Stimulated activated CD4-positive, alpha-beta T cell treated with anti-CD3 and anti-CD28 coated beads, Interleukin-1b, Interleukin-23, amount 100 ng/mL, for 1 hour (primary cell): ENCODE results near the gene CPAMD8.
"Not testable (repeated sequence)": the region's sequence is repeated elsewhere in the genome, so short reads cannot be mapped to it uniquely, and the experiment has no call there.

Experiments
- DNase-seq, 2 donors: peaks; one replicate each; pipeline ENCODE4 v3.0.0-alpha.2; 2020; ENCODE audit warnings: low read depth in 2 of 2

The CPAMD8 gene

DNA sequence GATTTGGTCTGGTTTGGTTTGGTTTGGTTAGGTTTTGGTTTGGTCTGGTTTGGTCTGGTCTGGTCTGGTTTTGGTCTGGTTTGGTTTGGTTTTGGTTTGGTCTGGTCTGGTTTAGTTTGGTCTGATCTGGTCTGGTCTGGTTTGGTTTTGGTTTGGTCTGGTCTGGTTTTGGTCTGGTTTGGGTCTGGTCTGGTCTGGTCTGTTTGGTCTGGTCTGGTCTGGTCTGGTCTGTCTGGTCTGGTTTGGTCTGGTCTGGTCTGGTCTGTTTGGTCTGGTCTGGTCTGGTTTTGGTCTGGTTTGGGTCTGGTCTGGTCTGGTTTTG is 151.7 kb downstream of the CPAMD8 start:
- DNase-seq: not testable (repeated sequence)

DNA sequence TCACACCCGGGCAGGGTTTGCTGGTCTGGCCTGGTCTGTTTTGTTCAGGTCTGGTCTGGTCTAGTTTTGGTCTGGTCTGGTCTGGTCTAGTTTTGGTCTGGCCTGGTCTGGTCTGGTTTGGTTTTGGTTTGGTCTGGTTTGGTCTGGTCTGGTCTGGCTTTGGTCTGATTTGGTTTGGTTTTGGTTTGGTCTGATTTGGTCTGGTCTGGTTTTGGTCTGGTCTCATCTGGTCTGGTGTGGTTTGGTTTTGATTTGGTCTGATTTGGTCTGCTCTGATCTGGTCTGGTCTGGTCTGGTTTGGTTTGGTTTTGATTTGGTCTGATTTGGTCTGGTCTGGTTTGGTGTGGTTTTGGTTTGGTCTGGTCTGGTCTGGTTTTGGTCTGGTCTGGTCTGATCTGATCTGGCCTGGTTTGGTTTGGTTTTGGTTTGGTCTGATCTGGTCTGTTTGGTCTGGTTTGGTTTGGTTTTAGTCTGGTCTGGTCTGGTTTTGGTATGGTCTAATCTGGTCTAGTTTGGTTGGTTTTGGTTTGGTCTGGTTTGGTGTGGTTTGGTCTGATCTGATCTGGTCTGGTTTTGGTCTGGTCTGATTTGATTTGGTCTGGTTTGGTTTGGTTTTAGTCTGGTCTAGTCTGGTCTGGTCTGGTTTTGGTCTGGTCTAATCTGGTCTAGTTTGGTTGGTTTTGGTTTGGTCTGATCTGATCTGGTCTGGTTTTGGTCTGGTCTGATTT is 152.2 kb downstream of the CPAMD8 start:
- DNase-seq: no peak

DNA sequence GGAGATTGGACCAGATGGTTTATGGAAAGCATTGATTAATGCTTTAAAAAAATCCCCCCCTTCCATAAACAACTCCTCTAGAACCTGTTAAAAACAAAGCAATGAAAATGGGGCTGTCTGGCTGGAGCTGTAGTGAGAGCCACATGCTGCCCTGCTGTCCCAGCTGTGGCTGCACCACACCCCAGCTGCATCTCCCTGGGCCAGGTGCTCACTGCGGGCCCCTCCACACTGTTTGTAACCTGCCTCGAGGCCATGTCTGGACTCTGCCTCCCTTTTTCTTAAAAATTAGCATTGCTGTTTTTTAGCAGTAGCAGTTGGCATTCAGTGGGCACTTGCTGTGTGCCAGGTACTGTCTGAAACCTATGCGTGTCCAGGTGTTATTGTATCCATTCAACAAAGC is 153.0 kb downstream of the CPAMD8 start:
- no peak for DNase-seq

DNA sequence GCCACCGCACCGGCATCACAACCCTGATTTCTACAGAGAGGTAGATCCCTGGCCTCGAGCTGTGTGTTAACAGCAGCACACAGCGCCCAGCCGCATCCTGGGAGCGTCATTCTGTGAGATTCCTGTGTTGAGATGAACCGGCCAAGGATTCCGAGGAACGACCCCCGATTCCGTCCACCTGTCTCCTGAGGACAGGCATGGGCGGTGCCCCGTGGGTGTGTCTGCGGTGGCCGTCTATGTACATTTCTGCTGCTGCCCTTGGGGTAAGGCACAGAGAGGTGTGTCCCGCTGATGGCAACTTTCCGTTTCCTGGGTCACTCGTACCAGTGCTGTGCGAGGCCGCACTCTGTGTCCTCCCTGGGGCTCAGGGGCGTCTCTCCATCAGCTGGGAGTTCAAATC is 153.9 kb downstream of the CPAMD8 start:
- no peak for DNase-seq

DNA sequence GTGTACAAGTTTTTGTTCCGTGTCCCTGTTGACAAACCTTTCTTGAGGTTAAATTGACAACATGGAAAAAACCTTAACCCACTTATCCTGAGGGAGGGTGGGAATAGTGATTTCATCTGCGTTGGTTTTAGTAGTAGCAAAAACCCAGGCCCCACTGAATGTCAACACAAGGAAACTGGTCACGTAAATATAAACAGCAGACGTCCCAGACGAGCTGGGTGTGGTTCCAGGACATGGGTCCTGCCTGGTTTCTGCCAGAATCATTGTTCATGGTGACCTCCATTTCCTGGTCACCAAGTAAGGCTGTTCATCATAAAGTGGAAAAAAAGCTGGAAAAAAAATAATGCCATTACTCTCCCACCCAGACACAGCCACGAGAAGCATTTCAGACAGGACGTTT is 154.7 kb downstream of the CPAMD8 start:
- no peak for DNase-seq

DNA sequence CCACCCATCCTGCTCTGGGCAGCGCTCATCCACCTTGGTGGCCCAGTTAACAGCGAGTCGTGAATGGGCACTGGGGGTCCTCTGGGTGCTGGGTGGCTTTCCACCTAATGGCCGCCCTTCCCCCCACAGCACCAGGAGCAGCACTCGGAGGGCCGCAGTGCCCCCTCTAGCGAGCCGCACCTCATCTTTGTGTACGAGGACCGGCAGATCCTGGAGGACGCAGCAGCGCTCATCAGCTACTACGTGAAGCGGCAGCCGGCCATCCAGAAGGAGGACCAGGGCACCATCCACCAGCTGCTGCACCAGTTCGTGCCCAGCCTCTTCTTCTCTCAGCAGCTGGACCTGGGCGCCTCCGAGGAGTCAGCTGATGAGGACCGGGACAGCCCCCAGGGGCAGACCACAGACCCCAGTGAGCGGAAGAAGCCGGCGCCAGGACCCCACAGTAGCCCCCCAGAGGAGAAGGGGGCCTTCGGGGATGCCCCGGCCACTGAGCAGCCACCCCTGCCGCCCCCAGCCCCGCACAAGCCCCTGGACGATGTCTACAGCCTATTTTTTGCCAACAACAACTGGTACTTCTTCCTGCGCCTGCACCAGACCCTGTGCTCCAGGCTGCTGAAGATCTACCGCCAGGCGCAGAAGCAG is 157.2 kb downstream of the CPAMD8 start:
- no peak for DNase-seq

DNA sequence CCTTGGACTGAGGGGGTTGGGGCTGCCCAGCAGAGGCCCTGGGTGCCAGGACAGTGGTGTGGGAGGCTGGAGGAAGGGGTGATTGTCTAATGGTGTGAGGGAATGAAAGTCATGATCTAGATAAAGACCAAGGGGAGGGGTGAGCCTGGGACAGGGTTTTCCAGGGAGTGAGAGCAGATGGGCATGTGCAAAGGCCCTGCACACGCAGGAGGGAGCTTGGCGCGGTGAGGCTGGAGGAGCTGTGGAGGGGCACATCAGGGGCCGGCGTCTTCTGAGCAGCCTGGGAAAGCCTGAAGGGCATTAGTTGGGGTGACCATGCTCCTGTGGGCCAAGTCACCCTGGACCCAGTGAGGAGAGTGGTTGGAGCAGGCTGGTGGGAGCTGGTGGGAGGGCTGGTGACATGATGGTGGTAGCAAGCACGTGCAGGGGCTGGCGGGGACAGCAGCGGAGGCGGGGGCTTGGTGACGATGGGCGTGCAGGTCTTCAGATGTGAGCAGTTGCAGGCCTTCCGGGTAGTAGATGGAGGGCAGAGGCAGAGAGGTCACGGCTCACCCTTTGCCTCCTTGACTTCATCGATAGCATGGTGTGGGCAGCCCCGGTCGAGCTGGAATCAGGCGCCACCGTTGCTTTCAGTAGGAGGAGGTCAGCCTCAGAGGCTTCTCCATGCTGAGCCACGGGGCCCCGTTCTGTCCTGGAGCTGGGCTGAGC is 158.0 kb downstream of the CPAMD8 start:
- no peak for DNase-seq

DNA sequence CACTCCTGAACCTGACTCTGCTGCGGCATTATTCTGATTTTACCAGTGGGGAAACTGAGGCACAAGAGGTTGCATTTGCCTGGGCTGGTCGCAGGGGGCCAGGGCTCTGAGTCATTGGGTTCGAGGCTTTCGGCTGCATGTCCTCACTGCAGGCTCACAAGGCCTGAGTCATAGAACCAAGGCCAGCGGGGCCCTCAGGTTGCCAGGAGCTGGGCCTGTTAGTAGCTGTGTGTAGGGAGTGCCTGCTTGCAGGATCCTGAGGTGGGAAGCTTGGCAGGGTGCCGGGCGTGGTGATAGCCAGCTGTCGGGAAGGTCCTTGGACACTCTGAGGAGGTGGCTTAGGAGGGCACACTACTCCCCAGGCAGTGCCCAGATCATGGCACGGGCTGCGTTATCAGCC is 159.4 kb downstream of the CPAMD8 start:
- no peak for DNase-seq

DNA sequence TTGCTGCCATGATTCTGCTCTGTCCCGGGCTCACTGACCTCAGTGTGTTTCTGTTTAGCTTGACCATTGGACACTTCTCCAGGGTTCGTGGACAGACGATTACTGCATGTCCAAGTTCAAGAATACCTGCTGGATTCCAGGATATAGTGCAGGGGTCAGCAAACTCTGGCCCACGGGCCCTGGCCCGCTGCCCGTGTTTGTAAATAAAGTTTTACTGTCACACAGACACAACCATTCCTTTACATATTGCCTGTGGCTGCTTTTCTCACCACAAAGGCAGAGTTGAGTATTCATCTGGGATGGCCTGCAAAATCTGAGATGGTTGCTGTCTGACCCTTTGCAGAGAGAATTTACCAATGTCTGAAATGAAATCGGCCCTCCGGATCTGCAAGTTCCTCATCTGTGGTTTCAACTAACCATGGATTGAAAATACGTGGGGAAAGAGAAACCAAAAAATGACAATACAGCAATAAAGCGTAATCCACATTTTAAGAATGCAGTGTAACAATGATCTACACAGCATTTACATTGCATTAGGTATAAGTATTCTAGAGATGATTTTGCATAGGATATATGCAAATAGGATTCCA is 163.7 kb downstream of the CPAMD8 start:
- no peak for DNase-seq

DNA sequence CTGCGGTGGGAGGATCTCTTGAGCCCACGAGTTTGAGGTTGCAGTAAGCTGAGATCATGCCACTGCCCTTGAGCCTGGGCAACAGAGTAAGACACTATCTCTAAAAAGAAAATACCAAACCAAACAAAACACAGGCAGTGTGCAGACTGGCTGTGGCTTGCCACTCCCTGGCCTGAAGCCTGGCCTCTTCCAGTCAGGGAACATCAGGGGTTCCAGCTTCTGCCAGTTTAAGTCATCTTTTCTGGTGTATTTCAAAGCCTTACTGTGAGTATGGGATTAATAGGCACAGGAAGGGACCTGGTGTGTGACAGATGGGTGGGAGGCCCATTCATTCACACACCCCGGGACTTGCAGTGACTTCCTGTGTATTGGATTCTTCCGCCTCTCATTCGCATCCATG is 164.8 kb downstream of the CPAMD8 start:
- DNase-seq: no peak

DNA sequence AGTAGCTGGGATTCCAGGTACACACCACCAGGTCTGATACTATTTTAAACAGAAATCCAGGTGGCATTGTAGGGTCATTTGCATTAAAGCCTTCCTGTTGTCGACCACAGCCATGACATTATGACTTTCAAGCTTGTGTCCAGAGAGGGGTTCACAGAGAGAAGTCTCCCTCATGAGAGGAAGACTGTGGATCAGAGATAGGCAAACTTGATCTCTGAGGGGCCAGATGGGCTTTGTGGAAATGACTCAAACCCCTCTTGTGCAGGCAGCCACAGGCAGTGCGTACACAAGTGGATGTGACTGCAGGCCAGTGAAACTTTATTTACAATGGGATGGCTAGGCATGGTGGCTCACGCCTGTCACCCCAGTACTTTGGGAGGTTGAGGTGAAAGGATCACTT is 165.6 kb downstream of the CPAMD8 start:
- DNase-seq: no peak

DNA sequence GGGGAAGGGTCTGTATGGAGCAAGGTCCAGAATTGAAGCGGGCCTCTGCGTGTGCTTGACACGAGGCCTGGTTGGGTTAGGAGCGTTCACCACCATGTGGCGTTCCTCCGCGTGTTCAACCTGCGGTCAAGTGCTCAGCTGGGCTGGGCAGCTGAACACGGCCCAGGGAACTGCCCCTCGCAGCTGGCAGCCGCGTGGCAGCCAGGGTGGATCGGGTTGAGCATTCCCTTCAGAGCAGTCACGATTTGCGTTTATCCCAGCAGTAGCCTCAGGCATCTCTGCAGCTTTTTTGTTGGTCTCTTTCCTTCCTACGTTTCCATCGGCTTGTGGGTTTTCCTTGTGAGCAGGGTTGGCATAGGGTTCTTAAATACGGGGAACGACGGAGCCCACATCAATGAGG is 166.5 kb downstream of the CPAMD8 start:
- DNase-seq: no peak

DNA sequence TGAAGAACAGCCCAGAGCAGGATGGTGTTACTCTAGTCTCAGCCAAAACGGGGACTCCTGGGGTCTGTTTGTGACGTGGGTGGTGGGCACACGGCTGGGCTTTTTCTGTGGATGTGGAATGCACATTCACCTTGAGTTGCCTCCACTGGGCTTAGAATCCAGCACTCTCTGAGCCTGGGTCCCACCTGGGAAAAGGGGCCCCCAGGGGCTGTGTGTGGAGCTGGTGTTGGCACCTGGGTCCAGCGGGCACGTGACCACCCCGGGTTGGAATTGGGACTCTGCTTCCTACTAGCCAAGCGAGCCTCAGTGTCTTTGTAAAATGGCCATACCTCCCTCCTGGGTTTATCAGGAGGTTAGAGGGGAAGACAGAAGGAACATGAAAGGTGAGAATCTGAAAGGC is 167.0 kb downstream of the CPAMD8 start:
- no peak for DNase-seq

DNA sequence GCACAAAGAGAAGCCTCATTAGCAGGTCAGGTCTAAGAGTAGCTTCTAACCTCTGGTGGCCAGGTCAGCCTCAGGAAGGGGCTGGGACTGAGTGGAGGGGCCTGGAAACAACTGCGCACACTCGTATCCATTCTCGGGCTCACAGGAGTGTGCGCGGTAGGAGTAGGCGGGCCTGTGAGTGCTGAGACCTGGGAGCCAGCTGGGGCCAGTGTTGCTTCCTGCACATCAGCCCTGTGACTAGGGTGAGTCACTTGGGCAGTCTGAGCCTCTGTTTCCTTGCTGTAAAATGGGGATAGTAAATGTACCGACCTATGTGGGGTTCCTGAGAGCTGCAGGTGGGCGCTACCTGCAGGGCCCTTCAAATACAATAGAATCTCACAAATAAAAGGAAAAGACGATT is 170.5 kb downstream of the CPAMD8 start:
- DNase-seq: no peak

DNA sequence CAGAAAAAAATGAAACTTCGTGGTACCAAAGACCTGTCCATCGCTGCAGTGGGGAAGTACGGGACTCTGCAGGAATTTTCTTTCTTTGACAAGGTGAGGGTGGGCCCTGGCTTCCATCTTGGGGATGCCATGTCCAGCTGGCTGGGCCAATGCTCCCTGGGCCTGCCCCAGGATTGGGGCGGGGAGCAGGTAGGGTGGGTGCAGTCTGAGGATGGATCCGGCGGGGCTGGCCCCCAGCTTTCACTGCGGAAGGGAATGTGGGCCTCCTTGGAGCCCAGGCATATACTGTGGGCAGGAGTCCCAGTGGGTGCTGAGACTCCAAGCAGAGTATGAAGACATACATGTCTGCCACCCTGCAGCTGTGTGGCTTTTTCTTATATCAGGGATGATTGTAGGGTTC is 173.5 kb downstream of the CPAMD8 start:
- no peak for DNase-seq

DNA sequence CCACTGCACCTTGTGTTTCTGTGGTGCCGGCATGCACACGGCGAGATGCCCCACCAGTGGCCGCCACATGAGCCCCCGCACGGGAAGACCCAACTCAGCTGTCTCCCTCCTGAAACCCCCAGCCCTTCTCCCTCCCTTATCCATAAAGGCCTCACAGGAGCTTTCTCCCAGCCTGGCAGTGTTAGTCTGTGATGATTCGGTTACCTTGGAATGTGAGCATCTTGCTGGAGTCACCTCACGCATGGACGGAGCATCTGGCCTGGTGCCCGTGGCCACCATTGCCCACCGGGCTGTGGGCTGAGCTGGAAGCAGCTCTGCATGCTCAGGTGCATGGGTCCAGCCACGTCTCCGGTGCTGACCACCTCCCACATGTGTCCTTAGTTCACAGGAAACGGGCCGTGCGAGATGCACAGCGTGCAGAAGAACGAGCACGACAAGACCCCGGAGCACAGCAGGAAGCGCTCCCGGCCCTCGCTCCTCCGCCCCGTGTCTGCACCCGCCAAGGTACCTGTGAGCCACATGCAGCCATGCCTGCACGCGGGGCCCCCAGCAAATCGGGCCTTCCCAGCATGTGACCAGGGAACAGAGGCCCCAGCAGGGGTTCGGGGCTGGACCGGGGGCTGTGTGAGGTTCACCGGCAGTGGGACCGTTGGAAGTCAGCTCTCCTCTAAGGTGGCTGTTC is 175.4 kb downstream of the CPAMD8 start:
- DNase-seq: no peak

DNA sequence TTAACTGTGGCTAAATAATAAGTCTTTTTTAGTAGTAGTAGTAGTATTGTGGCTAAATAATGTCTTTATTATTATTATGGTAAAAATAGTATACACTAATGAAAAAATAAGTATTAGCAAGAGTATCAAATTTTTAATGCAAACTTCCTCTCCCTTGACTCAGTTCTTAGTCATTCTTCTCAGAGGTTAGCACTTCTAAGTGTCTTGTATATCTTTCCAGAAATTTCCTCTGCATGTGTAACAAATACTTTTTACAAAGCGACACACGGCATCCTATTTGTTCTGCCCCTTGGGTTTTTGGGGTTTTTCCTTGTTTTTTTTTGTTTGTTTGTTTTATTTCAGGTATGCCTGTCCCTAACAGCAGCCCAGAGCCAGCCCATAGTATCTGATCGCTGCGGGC is 176.5 kb downstream of the CPAMD8 start:
- DNase-seq: no peak

DNA sequence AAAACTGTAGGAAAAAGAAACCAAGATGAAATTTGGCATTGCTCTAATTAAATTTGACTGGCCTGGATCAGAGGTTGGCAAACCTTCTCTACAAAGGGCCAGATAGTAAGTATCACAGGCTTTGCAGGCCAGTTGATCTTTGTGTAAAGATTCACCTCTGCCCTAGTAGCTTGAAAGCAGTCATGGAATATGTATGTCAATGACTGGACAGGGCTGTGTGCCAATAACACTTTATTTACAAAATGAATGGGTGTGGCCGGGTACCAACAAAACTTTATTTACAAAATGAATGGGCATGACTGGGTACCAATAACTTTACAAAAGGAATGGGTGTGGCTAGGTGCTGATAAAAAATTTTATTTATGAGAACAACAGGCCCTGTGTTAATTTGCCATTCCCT is 177.4 kb downstream of the CPAMD8 start:
- no peak for DNase-seq

DNA sequence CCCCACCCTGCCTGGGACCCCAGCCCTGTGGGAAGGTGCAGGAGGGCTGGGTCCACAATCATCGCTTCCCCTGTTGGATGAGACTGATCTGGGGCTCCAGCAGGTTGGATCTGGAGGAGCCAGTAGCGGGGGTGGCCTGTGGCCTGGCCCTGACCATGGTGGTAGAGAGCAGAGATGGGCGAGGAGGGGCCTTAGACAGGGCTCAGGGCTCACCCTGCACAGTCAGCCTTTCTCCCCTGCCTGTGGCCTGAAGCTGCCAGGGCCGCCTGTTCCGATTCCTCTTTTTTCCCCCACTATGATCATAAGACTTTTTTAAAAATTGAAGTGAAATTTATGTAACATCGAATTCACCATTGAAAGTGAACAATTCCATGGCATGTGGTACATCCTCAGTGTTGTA is 179.2 kb downstream of the CPAMD8 start:
- DNase-seq: no peak

DNA sequence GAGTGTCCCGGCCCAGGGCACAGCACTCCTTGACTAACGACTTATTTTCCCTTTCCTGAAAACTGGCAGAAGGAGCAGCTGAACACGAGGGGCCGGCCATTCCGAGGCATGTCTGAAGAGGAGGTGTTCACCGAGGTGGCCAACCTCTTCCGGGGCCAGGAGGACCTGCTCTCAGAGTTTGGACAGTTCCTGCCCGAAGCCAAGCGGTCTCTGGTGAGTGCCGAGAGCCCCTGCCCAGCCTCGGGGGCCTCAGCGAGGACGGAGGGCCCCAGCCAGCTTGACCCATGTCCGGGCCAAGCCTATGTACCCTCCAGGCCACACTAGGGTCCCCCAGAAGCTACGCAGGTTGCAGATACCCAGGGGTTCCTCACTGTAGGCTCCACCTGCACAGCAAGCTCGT is 179.7 kb downstream of the CPAMD8 start:
- no peak for DNase-seq
